Upper lobe of left lung (tissue), 6 donors: ENCODE data around the gene SLC1A7. TPM values are rescaled to one million over a fixed set of nuclear protein-coding genes. Genes with fewer than 3 reads are reported as not detected.

Source experiments
- ATAC-seq, 2 donors: fragments of 200-7000 bp; cut with Tn5 transposase; one replicate each; pipeline ENCODE4 v1.9.1; 2022; ENCODE audit warnings: mild to moderate bottlenecking in 2 of 2, moderate library complexity in 2 of 2; ENCODE audit not compliant: low FRiP score in 2 of 2
- DNase-seq, 2 donors: peaks; one replicate each; pipeline ENCODE4 v3.0.0-alpha.2; 2019 to 2020
- H3K27ac ChIP-seq, 4 donors: fragments of 200-600 bp; sonication (generic); one replicate each; pipeline ENCODE4 v1.5.1; 2016 to 2019
- H3K27me3 ChIP-seq, 4 donors: fragments of 200-600 bp; sonication (generic); one replicate each; pipeline ENCODE4 v1.5.1; 2017 to 2019
- H3K36me3 ChIP-seq, 4 donors: fragments of 200-600 bp; sonication (generic); one replicate each; pipeline ENCODE4 v1.5.1; 2016 to 2019
- H3K4me1 ChIP-seq, 4 donors: fragments of 200-600 bp; sonication (generic); one replicate each; pipeline ENCODE4 v1.5.1; 2018 to 2019
- H3K4me3 ChIP-seq, 4 donors: fragments of 200-600 bp; sonication (generic); one replicate each; pipeline ENCODE4 v1.5.1; 2017 to 2019; ENCODE audit warnings: mild to moderate bottlenecking in 2 of 4, moderate library complexity in 1 of 4
- H3K9me3 ChIP-seq, 4 donors: fragments of 200-600 bp; sonication (generic); one replicate each; pipeline ENCODE4 v1.5.1; 2018 to 2019
- CTCF ChIP-seq, 6 experiments: fragments of 450-650 bp in 4 of 6; fragments of 200-600 bp in 2 of 6; sonication (generic) in 2 of 6; IDR thresholded peaks; one replicate each; pipeline ENCODE4 v1.5.1; 2016 to 2019; ENCODE audit warnings: antibody characterized with exemption in 6 of 6
- EP300 ChIP-seq, 4 donors: sonication (generic); formaldehyde crosslinking; IDR thresholded peaks; one replicate each; pipeline ENCODE4 v1.5.1; 2017; ENCODE audit warnings: antibody characterized with exemption in 4 of 4, control low read depth in 2 of 4
- POLR2A ChIP-seq, 4 donors: fragments of 450-650 bp; IDR thresholded peaks; one replicate each; pipeline ENCODE4 v1.5.1; 2016 to 2017; ENCODE audit warnings: antibody characterized with exemption in 4 of 4, mild to moderate bottlenecking in 2 of 4
- POLR2AphosphoS5 ChIP-seq, 2 donors: sonication (generic); formaldehyde crosslinking; IDR thresholded peaks; one replicate each; pipeline ENCODE4 v1.5.1; 2017; ENCODE audit warnings: antibody characterized with exemption in 2 of 2
- WGBS, 2 donors: methylation state at CpG; one replicate each; pipeline ENCODE4 v1.1.5; 2017 to 2018; 5-methylcytosine and 5-hydroxymethylcytosine counted together
- total RNA-seq, 6 donors: library from RNA; depleted of rRNA in 4 of 6; stranded (reverse); fragments of >200 nt in 4 of 6; gene quantifications; one replicate each; pipeline versions ENCODE4 v1.1.0 to v1.2.1, GENCODE V29; 2016 to 2021
- donor health status: DM: no; HTN: no; CAD: no; lungs with moderate emphysema.
- donor health status: DM: no; HTN: yes; CAD: no; lungs with severe emphysema.

SLC1A7 gene
- total RNA-seq, 6 donors from 2014 or later: 0.37 to 1.3 (median 0.77) TPM; not detected in 2

DNA sequence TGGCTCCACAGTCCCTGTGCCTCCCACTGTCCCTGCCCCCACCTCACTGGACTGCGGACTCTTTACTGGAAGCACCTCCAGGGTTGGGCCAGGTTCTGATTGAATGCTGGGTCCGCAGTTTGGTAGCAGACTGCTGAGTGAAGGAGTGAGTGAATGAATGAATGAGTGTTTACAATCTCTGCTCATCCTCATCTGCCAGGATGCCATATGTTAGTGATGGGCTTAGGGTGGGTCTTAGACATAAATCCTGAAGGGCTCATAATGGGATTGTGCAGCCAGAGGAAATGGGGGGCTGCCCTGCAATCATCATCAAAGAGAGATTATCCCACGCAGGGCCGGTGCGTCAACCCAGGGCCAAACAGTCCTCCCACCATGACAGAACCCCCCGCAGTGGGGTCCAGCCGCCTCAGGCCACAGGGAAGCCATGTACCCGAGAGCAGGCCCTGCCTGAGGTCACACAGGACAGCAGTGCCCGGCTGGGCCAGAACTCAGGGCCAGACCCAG is 26.1 kb downstream of the SLC1A7 start:
- Histone ChIP-seq H3K36me3 (no peaks in the 10 kb centered on the region), H3K27ac (no peak overlapping the region), H3K4me3 (no peak overlapping the region), H3K4me1 (peaks cover 0 to 7% (median 3%) of the 10 kb centered on the region in 4 donors), H3K27me3 (no peaks in the 10 kb centered on the region), H3K9me3 (no peaks in the 10 kb centered on the region)
- TF ChIP-seq POLR2AphosphoS5 (IDR thresholded peaks at IDR 0.05): no peak
- TF ChIP-seq CTCF (IDR thresholded peaks at IDR 0.05): no peak
- TF ChIP-seq EP300 (IDR thresholded peaks at IDR 0.05): no peak
- no peak for TF ChIP-seq POLR2A (IDR thresholded peaks at IDR 0.05)
- no peak for DNase-seq
- 78 to 85% methylated on average over 5 to 9 of the region's 9 CpGs for WGBS, 2 donors
- no peak for ATAC-seq

GRCh38 chr1:53115403-53116306 is 26.8 kb downstream of the SLC1A7 start:
- ATAC-seq (no peak), DNase-seq (peak in 1 of 2 donors; percentile 81)
- 56 to 69% methylated on average over 13 to 20 of the region's 20 CpGs for WGBS, 2 donors
- Histone ChIP-seq H3K4me1 (peaks cover 0 to 9% (median 4%) of the 10 kb centered on the region in 4 donors), H3K27ac (no peak overlapping the region), H3K27me3 (no peaks in the 10 kb centered on the region), H3K36me3 (no peaks in the 10 kb centered on the region), H3K9me3 (no peaks in the 10 kb centered on the region), H3K4me3 (no peak overlapping the region)
- TF ChIP-seq POLR2A (IDR thresholded peaks at IDR 0.05) (no peak), POLR2AphosphoS5 (IDR thresholded peaks at IDR 0.05) (no peak), EP300 (IDR thresholded peaks at IDR 0.05) (no peak)

DNA sequence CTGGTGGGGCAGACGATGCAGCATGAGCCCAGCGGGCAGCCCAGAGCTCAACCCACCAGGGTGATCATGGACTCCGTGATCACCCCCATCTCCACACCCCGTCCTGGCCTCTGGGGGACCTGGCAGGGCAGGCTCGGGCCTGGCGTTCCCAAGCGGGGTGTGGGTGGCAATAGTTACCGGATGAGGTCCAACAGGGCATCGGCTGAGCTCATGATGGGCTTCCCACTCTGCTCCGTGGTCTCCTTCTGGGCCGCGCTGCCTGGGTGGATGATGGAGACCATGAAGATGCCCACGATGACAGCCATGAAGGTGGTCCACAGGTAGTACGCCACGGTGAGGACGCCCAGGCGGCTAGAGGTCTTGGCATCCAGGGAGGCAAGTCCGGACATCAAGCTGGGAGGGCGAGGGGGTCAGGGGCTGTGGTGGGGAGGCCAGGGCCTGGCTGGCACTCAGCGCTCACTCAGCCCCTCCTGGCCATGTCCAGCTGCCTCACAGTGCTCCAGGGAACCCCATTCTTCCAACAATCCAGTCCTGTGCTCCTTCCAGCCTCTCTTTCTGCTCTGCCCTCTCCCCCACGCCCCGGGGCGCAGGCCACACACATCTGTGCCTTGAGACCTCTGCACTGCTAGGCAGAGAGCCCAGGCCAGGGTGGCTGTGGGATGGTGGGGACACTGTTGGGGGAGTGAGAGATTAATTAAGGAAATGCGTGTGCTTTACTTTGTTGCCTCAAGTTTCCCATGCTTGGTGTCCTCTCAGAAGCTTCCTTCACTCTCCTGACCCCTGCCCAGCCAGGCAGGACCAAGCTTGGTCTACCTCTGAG is 27.6 kb downstream of the SLC1A7 start:
- no peaks in the 10 kb centered on the region for H3K36me3 ChIP-seq
- H3K27me3 ChIP-seq: no peaks in the 10 kb centered on the region
- no peaks in the 10 kb centered on the region for H3K9me3 ChIP-seq
- WGBS, 2 donors: 87 to 92% methylated on average over 11 to 24 of the region's 24 CpGs
- ATAC-seq (no peak), DNase-seq (peak in 1 of 2 donors; percentile 64)
- peaks cover 3 to 17% (median 12%) of the 10 kb centered on the region in 4 donors for H3K4me1 ChIP-seq
- TF ChIP-seq POLR2A (IDR thresholded peaks at IDR 0.05) (no peak), CTCF (IDR thresholded peaks at IDR 0.05) (no peak), EP300 (IDR thresholded peaks at IDR 0.05) (no peak), POLR2AphosphoS5 (IDR thresholded peaks at IDR 0.05) (no peak)
- no peak overlapping the region for H3K4me3 ChIP-seq
- H3K27ac ChIP-seq: no peak overlapping the region

- no peak overlapping the region for H3K4me3 ChIP-seq
- no peaks in the 10 kb centered on the region for H3K9me3 ChIP-seq
- H3K4me1 ChIP-seq: peaks cover 10 to 24% (median 19%) of the 10 kb centered on the region in 4 donors
- H3K27ac ChIP-seq: no peak overlapping the region
- no peak for ATAC-seq
- no peaks in the 10 kb centered on the region for H3K27me3 ChIP-seq
- 93 to 97% methylated on average over 6 of the region's 6 CpGs for WGBS, 2 donors
- TF ChIP-seq POLR2A (IDR thresholded peaks at IDR 0.05): no peak
- TF ChIP-seq POLR2AphosphoS5 (IDR thresholded peaks at IDR 0.05): no peak
- no peak for TF ChIP-seq EP300 (IDR thresholded peaks at IDR 0.05)
- no peak for TF ChIP-seq CTCF (IDR thresholded peaks at IDR 0.05)
- DNase-seq: no peak
- no peaks in the 10 kb centered on the region for H3K36me3 ChIP-seq
Observed at GRCh38 chr1:53114090-53114489, 28.3 kb downstream of the SLC1A7 start.

DNA sequence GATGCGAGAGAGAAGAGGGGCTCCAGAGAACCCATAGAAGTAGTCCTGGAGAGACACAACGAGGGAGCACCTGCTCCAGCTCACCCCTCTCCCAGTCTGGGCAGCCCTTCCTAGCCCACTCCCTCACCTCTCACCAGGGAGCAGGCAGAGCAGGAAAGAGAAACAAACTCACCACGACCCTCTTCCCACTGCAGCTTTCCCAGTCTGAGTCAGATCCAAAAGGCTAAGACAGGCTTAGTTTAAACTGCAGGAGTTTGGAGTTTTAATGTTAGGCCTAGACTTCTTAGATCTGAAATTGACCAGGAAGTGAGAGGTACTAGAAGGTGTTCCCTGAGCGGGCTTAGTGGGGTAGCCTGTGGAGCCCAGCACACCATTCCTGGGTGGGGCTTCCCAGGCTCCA is 29.6 kb downstream of the SLC1A7 start:
- no peak for ATAC-seq
- no peaks in the 10 kb centered on the region for H3K9me3 ChIP-seq
- no peak overlapping the region for H3K4me3 ChIP-seq
- TF ChIP-seq POLR2AphosphoS5 (IDR thresholded peaks at IDR 0.05) (no peak), CTCF (IDR thresholded peaks at IDR 0.05) (no peak), POLR2A (IDR thresholded peaks at IDR 0.05) (no peak), EP300 (IDR thresholded peaks at IDR 0.05) (no peak)
- no peak overlapping the region for H3K27ac ChIP-seq
- DNase-seq: no peak
- H3K27me3 ChIP-seq: no peaks in the 10 kb centered on the region
- H3K36me3 ChIP-seq: no peaks in the 10 kb centered on the region
- peaks cover 13 to 35% (median 24%) of the 10 kb centered on the region in 4 donors for H3K4me1 ChIP-seq
- 81 to 90% methylated on average over 4 of the region's 4 CpGs for WGBS, 2 donors
